C4-2B (cell line): ENCODE data around the gene EWSR1.

Experiments used
- H3K27ac ChIP-seq: fragments of 450-650 bp; 2 replicates; pipeline ENCODE4 v1.5.1; 2017
- ZFX ChIP-seq: fragments of 450-650 bp; IDR thresholded peaks from 2 replicates; pipeline ENCODE4 v1.6.1; 2017
- TF ChIP-seq, protein P1 (sequence below): fragments of 450-650 bp; conservative IDR thresholded peaks from 2 replicates; pipeline ENCODE4 v1.5.1; 2017; ENCODE audit warnings: mild to moderate bottlenecking

Gene EWSR1

DNA sequence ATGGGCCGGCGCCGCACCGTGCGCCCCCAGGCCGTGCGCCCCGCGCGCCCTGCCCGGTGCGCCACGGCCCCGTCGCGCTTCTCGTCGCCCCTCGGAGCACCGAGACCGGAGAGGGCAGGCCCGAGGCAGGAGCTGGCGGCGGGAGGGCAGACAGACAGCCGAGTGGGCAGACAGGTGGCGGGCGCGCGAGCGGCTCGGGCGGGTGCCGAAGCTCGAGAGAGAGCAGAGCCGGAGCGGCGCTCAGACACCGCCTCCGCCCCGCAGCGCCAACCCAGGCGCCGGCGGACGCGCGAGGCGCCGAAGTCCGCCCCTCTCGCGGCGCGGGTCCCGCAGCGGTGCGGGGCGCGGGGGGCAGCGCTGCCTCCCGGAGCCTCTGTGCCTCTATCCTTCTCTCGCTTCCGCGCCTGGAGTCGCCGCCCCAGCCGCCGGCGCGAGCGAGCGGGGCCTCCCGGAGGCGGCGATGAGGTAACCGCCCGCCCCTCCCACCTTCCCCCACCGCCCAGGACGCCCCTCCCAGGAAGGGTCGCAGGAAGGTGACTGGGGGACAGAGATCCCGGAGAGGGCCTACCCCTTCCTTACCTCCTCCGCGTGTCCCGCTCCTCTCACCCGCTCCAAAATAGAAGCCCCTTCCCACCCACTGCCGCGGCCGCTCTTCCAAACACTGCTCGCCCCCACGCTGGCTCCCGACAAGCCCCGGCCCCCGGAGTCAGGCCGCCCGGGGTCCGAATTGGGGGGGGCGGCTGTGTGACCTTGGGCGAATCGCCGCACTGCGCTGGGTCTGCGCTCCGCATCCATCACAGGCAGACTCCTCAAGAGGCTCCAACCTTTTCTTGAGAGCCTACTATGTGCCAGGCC, 47.4 kb downstream of the EWSR1 start, which contains the start of gene RASL10A:
TSS of gene RASL10A (minus strand) at position 412 of the 855 bp plus-strand sequence. CDS start 451 bp downstream, outside the sequence.
- TF ChIP-seq, protein P1, sequence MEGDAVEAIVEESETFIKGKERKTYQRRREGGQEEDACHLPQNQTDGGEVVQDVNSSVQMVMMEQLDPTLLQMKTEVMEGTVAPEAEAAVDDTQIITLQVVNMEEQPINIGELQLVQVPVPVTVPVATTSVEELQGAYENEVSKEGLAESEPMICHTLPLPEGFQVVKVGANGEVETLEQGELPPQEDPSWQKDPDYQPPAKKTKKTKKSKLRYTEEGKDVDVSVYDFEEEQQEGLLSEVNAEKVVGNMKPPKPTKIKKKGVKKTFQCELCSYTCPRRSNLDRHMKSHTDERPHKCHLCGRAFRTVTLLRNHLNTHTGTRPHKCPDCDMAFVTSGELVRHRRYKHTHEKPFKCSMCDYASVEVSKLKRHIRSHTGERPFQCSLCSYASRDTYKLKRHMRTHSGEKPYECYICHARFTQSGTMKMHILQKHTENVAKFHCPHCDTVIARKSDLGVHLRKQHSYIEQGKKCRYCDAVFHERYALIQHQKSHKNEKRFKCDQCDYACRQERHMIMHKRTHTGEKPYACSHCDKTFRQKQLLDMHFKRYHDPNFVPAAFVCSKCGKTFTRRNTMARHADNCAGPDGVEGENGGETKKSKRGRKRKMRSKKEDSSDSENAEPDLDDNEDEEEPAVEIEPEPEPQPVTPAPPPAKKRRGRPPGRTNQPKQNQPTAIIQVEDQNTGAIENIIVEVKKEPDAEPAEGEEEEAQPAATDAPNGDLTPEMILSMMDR: no peak
- no peak for TF ChIP-seq ZFX
- no peak within 1 kb of the TSS for H3K27ac ChIP-seq

DNA sequence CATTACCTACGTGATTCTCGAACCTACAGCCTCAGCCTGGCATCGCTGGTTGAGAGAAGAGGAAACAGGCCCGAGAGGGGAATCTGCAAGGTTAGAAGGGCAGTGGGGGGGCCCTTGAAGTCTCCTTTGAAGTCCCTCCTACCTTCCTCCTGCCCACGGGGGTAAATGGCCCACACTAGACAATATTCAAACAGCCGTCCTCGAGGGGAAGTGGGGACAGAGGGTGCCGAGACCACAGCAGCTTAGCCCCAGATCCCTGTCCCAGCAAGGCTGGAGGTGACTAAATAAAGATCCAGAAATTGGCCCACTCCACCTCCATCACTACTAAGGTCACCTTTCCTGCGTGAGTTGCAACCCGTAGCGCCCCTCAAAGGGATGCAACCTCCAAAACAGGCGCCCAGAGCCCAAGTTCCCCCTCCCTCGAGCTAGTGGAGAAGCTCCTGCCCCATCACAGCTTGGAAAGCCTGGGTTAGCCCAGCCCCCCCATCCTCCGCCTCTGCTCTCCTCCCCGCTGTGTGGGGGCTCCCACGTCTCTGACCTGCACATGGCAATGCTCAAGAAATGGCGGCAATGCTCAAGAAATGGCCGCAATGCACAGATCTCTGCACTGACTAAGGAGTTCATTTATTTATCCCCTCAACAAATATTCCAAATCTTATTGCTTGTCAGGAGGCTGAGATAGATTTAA, 48.2 kb downstream of the EWSR1 start:
- no peak overlapping the region for H3K27ac ChIP-seq
- TF ChIP-seq, protein P1: no peak
- no peak for TF ChIP-seq ZFX

DNA sequence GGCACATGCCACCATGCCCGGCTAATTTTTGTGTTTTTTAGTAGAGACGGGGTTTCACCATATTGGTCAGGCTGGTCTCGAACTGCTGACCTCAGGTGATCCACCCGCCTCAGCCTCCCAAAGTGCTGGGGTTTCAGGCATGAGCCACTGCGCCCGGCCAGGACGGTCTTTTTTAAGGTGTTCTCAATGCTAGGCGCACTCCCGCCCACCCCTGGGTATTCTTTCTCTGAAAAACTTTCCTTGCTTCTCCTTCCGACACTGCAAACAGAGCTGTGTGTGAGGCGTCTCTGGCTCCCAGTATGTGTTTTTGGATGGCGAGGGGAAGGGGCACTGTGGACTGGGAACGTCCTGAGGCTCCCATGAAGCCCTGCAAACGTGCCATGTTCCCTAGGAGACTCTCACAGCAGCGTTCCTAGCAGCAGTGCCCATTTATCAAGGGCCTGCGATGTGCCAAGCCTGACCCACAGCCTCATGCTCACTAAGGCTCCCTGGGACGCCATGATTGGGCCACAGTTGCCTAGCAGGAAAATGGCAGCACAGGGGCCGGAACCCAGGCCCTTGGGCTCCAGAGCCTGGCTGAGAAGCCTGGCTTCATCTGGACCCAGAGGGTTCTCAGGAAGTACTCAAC, 49.9 kb downstream of the EWSR1 start:
- H3K27ac ChIP-seq: no peak overlapping the region
- TF ChIP-seq, protein P1: no peak
- no peak for TF ChIP-seq ZFX

DNA sequence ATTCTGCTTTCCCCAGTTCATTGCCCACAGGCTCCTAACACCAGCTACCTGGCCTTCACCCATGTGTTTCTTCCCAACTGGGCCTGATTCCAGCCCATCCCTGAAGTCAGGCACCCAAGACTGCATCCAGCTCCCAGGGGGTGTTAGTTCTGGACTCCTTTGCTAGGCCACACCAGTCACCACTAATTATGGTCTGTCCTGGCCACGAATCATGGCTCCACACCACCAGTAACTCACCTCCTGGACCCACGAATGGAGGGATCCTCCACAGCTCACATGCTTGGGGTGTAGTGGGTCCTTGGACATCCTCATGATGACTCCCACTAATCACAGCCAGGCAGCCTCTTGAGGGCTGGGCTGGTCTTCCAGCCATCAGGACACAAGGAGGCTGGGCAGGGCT, 51.0 kb downstream of the EWSR1 start:
- no peak overlapping the region for H3K27ac ChIP-seq
- TF ChIP-seq, protein P1: no peak
- TF ChIP-seq ZFX: no peak

DNA sequence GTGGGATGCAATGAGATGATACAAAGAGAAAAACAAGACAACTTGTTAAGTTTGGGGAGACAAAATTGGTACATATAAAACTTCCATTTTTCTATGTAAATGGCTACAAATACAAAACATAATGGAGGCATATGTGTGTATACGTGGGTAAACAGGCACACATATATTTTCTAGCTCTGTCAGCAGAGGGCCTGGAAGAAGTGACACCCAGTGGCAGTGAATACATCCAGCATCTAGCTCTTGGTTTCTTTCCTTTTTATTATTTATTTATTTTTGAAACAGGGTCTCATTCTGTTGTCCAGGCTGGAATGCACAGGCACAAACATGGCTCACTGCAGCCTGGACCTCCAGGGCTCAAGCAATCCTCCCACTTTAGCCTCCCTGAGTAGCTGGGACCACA, 52.5 kb downstream of the EWSR1 start:
- TF ChIP-seq, protein P1: no peak; the same call in 1 of the 2 replicates
- TF ChIP-seq ZFX: no peak
- peak overlapping the region; percentile 39 for H3K27ac ChIP-seq

DNA sequence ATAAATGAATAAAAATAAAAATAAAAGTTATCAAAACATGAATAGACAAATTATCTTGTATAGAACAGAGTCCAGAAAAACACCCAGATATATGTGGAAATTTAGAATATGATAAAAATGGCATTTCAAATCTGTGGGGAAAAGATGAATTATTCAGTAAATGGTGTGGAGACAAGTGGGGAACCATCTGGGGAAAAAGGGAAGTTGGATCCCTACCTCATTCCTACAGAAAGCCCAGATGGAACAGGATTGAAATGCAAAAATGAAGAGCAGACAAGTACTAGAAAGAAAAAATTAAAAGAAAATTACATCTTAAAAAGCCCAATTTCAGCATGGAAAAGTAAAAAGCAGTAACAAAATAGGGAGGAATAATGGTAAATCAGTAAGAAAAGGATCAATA, 55.6 kb downstream of the EWSR1 start:
- TF ChIP-seq, protein P1: no peak
- TF ChIP-seq ZFX: no peak
- H3K27ac ChIP-seq: no peak overlapping the region

DNA sequence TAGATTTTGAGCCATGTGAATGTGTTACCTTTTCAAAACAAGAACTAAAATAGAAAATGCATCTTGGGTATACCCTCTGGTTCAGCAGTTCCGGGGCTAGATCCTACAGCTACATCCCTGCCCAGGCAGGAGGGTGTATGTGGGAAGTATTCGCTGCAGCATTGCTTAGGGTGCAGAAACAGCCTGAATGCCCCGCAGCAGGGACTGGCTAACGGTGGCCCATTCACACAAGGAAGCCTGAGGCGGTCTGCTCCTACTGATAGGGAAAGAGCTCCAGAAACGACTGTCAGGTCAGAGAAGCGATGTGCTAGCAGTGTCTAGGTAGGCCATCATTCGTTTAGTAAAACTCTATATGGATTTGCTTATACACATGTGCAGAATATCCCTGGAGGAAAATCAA, 57.3 kb downstream of the EWSR1 start:
- TF ChIP-seq, protein P1: no peak
- no peak for TF ChIP-seq ZFX

More for the DNA sequence above, 57.3 kb downstream of the EWSR1 start:
- no peak overlapping the region for H3K27ac ChIP-seq
